HG02798 (cell line): ENCODE data around the gene RNF2.
"Not testable (repeated sequence)": the region's sequence is repeated elsewhere in the genome, so short reads cannot be mapped to it uniquely, and the experiment has no call there.

Experiments
- ATAC-seq: cut with Tn5 transposase; IDR thresholded peaks from one replicate; pipeline ENCODE4 v1.9.1; 2021; ENCODE audit warnings: mild to moderate bottlenecking; ENCODE audit not compliant: unreplicated experiment, poor library complexity

Gene RNF2

GRCh38 chr1:185046668-185047067 is 1.3 kb downstream of the RNF2 start:
- no peak for ATAC-seq

- no peak for ATAC-seq
Observed at GRCh38 chr1:185049670-185050069, 4.3 kb downstream of the RNF2 start.

GRCh38 chr1:185050823-185051451 is 5.6 kb downstream of the RNF2 start:
- no peak for ATAC-seq

- no peak for ATAC-seq
Observed at GRCh38 chr1:185053204-185053603, 7.8 kb downstream of the RNF2 start.

GRCh38 chr1:185054365-185055060 is 9.2 kb downstream of the RNF2 start:
- ATAC-seq = no peak

GRCh38 chr1:185058110-185058509 is 12.8 kb downstream of the RNF2 start:
- no peak for ATAC-seq

- no peak for ATAC-seq
Observed at GRCh38 chr1:185058876-185059275, 13.5 kb downstream of the RNF2 start.

GRCh38 chr1:185059950-185060571 is 14.7 kb downstream of the RNF2 start:
- ATAC-seq = no peak

GRCh38 chr1:185062710-185063370 is 17.5 kb downstream of the RNF2 start:
- peak; percentile 54 for ATAC-seq

GRCh38 chr1:185063719-185064118 is 18.4 kb downstream of the RNF2 start:
- ATAC-seq = no peak

GRCh38 chr1:185065006-185065405 is 19.6 kb downstream of the RNF2 start:
- not testable (repeated sequence) for ATAC-seq

GRCh38 chr1:185066181-185066580 is 20.8 kb downstream of the RNF2 start:
- ATAC-seq = no peak

GRCh38 chr1:185068341-185068740 is 23.0 kb downstream of the RNF2 start:
- ATAC-seq = no peak

- no peak for ATAC-seq
Observed at GRCh38 chr1:185069202-185069772, 23.9 kb downstream of the RNF2 start.

- no peak for ATAC-seq
Observed at GRCh38 chr1:185070051-185070450, 24.7 kb downstream of the RNF2 start.

GRCh38 chr1:185073725-185074124 is 28.4 kb downstream of the RNF2 start:
- no peak for ATAC-seq

- no peak for ATAC-seq
Observed at GRCh38 chr1:185074307-185074706, 28.9 kb downstream of the RNF2 start.

GRCh38 chr1:185075476-185075875 is 30.1 kb downstream of the RNF2 start:
- no peak for ATAC-seq

GRCh38 chr1:185077374-185077773 is 32.0 kb downstream of the RNF2 start:
- ATAC-seq = no peak

- no peak for ATAC-seq
Observed at GRCh38 chr1:185080422-185080821, 35.1 kb downstream of the RNF2 start.

GRCh38 chr1:185083818-185084217 is 38.5 kb downstream of the RNF2 start:
- no peak for ATAC-seq
